Loucy (cell line): ENCODE data around the gene BRI3.

Source experiments
- H2AFZ ChIP-seq: fragments of 200-600 bp; sonication (generic); 2 replicates; pipeline ENCODE4 v1.6.0; 2016; ENCODE audit warnings: antibody characterized with exemption, mild to moderate bottlenecking, low read length, moderate library complexity
- H3F3A ChIP-seq: fragments of 200-600 bp; 2 replicates; pipeline ENCODE4 v1.6.0; 2016; ENCODE audit warnings: antibody characterized with exemption, low read depth, mild to moderate bottlenecking
- H3K27me3 ChIP-seq: fragments of 200-600 bp; sonication (generic); 2 replicates; pipeline ENCODE4 v1.6.1; 2014; ENCODE audit warnings: low read length, mild to moderate bottlenecking; ENCODE audit not compliant: insufficient read depth, poor library complexity, severe bottlenecking
- H3K36me3 ChIP-seq: fragments of 200-600 bp; sonication (generic); 2 replicates; pipeline ENCODE4 v1.6.1; 2016; ENCODE audit warnings: low read length; ENCODE audit not compliant: insufficient read depth
- H3K4me1 ChIP-seq: fragments of 200-600 bp; sonication (generic); 2 replicates; pipeline ENCODE4 v1.5.1; 2014; ENCODE audit warnings: low read length, mild to moderate bottlenecking; ENCODE audit not compliant: insufficient read depth, poor library complexity, severe bottlenecking
- H3K4me2 ChIP-seq: fragments of 200-600 bp; sonication (generic); 2 replicates; pipeline ENCODE4 v1.6.0; 2014; ENCODE audit warnings: antibody characterized with exemption, low read length, low read depth, mild to moderate bottlenecking; ENCODE audit not compliant: poor library complexity, severe bottlenecking
- H3K4me3 ChIP-seq: fragments of 200-600 bp; sonication (generic); 2 replicates; pipeline ENCODE4 v1.5.1; 2014; ENCODE audit warnings: low read length, mild to moderate bottlenecking, mixed read lengths; ENCODE audit not compliant: poor library complexity, severe bottlenecking
- H3K79me2 ChIP-seq: fragments of 200-600 bp; sonication (generic); 2 replicates; pipeline ENCODE4 v1.6.1; 2014; ENCODE audit warnings: low read length; ENCODE audit not compliant: insufficient read depth
- H3K9ac ChIP-seq: fragments of 200-600 bp; sonication (generic); 2 replicates; pipeline ENCODE4 v1.6.0; 2014; ENCODE audit warnings: mild to moderate bottlenecking, low read depth, low read length, moderate library complexity; ENCODE audit not compliant: poor library complexity, severe bottlenecking
- H3K9me2 ChIP-seq: fragments of 200-600 bp; sonication (generic); replicated peaks from 2 replicates; pipeline ENCODE4 v1.6.1; 2016; ENCODE audit warnings: low read depth, low read length, mixed read lengths
- H3K9me3 ChIP-seq: fragments of 200-600 bp; sonication (generic); 2 replicates; pipeline ENCODE4 v1.6.1; 2014; ENCODE audit warnings: mild to moderate bottlenecking, antibody characterized with exemption, low read length, low read depth; ENCODE audit not compliant: insufficient read depth
- H4K20me1 ChIP-seq: fragments of 200-600 bp; sonication (generic); 2 replicates; pipeline ENCODE4 v1.6.0; 2014; ENCODE audit warnings: antibody characterized with exemption, low read length, mild to moderate bottlenecking; ENCODE audit not compliant: insufficient read depth, poor library complexity, severe bottlenecking
- EZH2phosphoT487 ChIP-seq: fragments of 200-600 bp; IDR thresholded peaks from 2 replicates; pipeline ENCODE4 v1.6.1; 2018; ENCODE audit warnings: antibody characterized with exemption, mild to moderate bottlenecking, moderate library complexity, borderline replicate concordance
- TF ChIP-seq, protein P1 (sequence below): fragments of 200-600 bp; sonication (generic); conservative IDR thresholded peaks from 2 replicates; pipeline ENCODE4 v1.5.1; 2014; ENCODE audit warnings: mild to moderate bottlenecking, antibody characterized with exemption, low read length

The BRI3 gene

DNA sequence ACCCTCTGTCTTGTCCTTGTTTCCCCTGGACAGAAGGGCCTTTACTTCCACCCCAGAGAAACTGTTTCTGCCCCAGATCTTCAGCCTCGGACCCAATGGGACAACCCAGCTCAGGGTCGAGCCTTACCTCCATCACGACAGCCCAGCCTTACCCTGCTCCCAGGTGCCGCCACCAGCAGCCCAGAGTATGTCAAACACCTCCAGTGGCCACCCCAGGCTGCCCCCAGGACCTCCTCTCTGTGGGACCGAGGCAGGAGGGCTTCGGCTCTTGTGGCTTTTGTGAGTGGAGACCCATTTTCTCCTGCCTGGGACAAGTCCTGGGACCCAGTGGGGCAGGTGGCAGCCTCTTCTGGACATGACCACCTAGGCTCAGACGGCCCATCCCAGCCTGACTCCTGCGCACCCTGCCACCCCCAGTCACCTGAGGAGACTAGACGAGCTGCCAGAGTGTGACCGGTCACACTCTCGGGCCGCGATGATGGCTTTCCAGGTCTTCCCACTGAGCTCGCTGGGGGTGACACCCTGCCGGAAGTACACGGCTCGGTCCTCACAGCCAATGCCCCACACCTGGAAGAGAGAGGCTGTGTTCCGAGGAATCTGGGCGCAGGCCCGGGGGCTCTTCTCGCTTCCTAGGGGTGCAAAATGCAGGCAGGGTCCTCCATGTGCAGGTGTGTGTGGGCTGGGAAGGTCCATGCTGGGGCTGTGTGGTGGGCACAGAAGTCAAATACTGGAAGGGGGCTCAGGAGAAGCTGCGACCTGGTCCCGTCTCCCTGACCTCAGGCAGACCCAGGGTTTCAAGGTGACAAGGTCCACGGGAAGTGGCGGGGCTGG is 44.9 kb upstream of the BRI3 start:
- TF ChIP-seq, protein P1, sequence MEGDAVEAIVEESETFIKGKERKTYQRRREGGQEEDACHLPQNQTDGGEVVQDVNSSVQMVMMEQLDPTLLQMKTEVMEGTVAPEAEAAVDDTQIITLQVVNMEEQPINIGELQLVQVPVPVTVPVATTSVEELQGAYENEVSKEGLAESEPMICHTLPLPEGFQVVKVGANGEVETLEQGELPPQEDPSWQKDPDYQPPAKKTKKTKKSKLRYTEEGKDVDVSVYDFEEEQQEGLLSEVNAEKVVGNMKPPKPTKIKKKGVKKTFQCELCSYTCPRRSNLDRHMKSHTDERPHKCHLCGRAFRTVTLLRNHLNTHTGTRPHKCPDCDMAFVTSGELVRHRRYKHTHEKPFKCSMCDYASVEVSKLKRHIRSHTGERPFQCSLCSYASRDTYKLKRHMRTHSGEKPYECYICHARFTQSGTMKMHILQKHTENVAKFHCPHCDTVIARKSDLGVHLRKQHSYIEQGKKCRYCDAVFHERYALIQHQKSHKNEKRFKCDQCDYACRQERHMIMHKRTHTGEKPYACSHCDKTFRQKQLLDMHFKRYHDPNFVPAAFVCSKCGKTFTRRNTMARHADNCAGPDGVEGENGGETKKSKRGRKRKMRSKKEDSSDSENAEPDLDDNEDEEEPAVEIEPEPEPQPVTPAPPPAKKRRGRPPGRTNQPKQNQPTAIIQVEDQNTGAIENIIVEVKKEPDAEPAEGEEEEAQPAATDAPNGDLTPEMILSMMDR = no peak
- TF ChIP-seq EZH2phosphoT487 = no peak
- H3K9ac ChIP-seq = no peak overlapping the region

GRCh38 chr7:98238076-98238475 is 43.4 kb upstream of the BRI3 start:
- no peak for TF ChIP-seq EZH2phosphoT487
- TF ChIP-seq, protein P1 = no peak
- H3K4me3 ChIP-seq = no peak overlapping the region
- H2AFZ ChIP-seq = no peak overlapping the region
- no peak overlapping the region for H3K4me2 ChIP-seq
- H3K79me2 ChIP-seq = no peaks in the 10 kb centered on the region
- H3K9me2 ChIP-seq = no peaks in the 10 kb centered on the region
- no peaks in the 10 kb centered on the region for H3K27me3 ChIP-seq
- no peak overlapping the region for H3K9ac ChIP-seq
- no peaks in the 10 kb centered on the region for H4K20me1 ChIP-seq
- no peaks in the 10 kb centered on the region for H3K4me1 ChIP-seq
- no peaks in the 10 kb centered on the region for H3F3A ChIP-seq
- H3K36me3 ChIP-seq = peaks cover 4% of the 10 kb centered on the region; the same call in 1 of the 2 replicates
- H3K9me3 ChIP-seq = no peaks in the 10 kb centered on the region

More for the DNA sequence above, 44.9 kb upstream of the BRI3 start:
- no peak overlapping the region for H3K4me3 ChIP-seq
- H2AFZ ChIP-seq = no peak overlapping the region
- no peaks in the 10 kb centered on the region for H3K27me3 ChIP-seq
- H4K20me1 ChIP-seq = no peaks in the 10 kb centered on the region
- peaks cover 4% of the 10 kb centered on the region; the same call in 1 of the 2 replicates for H3K36me3 ChIP-seq
- no peak overlapping the region for H3K4me2 ChIP-seq
- H3F3A ChIP-seq = no peaks in the 10 kb centered on the region
- H3K9me3 ChIP-seq = no peaks in the 10 kb centered on the region
- H3K4me1 ChIP-seq = no peaks in the 10 kb centered on the region
- H3K9me2 ChIP-seq = no peaks in the 10 kb centered on the region
- H3K79me2 ChIP-seq = no peaks in the 10 kb centered on the region

DNA sequence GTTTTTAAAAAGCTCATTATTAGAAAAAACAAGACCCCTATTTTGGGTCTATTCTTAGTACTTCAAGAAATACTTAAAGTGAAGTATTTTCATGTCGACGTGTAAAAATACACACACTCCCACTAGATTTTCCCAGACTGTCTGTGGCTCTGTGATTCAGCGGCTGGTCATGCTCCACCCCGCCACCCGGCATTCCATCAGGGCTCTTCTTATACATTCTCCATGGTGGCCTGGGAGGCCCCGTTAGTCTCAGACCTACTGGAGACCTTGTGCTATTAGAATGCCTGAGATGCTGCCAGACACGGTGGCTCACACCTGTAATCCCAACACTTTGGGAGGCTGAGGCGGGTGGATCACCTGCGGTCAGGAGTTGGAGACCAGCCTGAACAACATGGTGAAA is 42.5 kb upstream of the BRI3 start:
- TF ChIP-seq, protein P1 = no peak
- no peak for TF ChIP-seq EZH2phosphoT487
- no peaks in the 10 kb centered on the region for H3K27me3 ChIP-seq
- H3K36me3 ChIP-seq = peaks cover 4% of the 10 kb centered on the region; the same call in 1 of the 2 replicates
- no peak overlapping the region for H3K4me2 ChIP-seq
- no peaks in the 10 kb centered on the region for H3K9me2 ChIP-seq
- H3K79me2 ChIP-seq = no peaks in the 10 kb centered on the region
- no peaks in the 10 kb centered on the region for H3K9me3 ChIP-seq
- no peaks in the 10 kb centered on the region for H3K4me1 ChIP-seq
- no peak overlapping the region for H3K4me3 ChIP-seq
- H3F3A ChIP-seq = no peaks in the 10 kb centered on the region
- H4K20me1 ChIP-seq = no peaks in the 10 kb centered on the region
- no peak overlapping the region for H2AFZ ChIP-seq
- no peak overlapping the region for H3K9ac ChIP-seq
